Stimulated activated naive CD8-positive, alpha-beta T cell treated with anti-CD3 and anti-CD28 coated beads, Interleukin-15, Interleukin-2, amounts not matched to agents 100 ng/mL and 50 ng/mL, for 24 hours (primary cell): Measurements from ENCODE around the gene TBX1.
"Not testable (repeated sequence)": the region's sequence is repeated elsewhere in the genome, so short reads cannot be mapped to it uniquely, and the experiment has no call there.

Experiments used
- H3K27ac Mint-ChIP-seq: one replicate; pipeline ENCODE4 v1.8.0; 2021; ENCODE audit warnings: mild to moderate bottlenecking, mixed read lengths
- H3K27me3 Mint-ChIP-seq: one replicate; pipeline ENCODE4 v1.8.0; 2021; ENCODE audit warnings: mixed read lengths
- H3K36me3 Mint-ChIP-seq: one replicate; pipeline ENCODE4 v1.8.0; 2021; ENCODE audit warnings: low read depth, mixed read lengths
- H3K4me1 Mint-ChIP-seq: one replicate; pipeline ENCODE4 v1.8.0; 2021; ENCODE audit warnings: low read depth, mixed read lengths
- H3K4me3 Mint-ChIP-seq: one replicate; pipeline ENCODE4 v1.8.0; 2021; ENCODE audit warnings: mild to moderate bottlenecking, mixed read lengths
- H3K9me3 Mint-ChIP-seq: one replicate; pipeline ENCODE4 v1.8.0; 2021; ENCODE audit warnings: mixed read lengths

Gene TBX1

GRCh38 chr22:19770349-19771220 is 10.0 kb downstream of the TBX1 start:
- Mint-ChIP-seq H3K4me1 (peaks cover 3% of the 10 kb centered on the region), H3K9me3 (no peaks in the 10 kb centered on the region), H3K27ac (no peak overlapping the region), H3K27me3 (peaks cover 59% of the 10 kb centered on the region), H3K4me3 (no peak overlapping the region), H3K36me3 (no peaks in the 10 kb centered on the region)

DNA sequence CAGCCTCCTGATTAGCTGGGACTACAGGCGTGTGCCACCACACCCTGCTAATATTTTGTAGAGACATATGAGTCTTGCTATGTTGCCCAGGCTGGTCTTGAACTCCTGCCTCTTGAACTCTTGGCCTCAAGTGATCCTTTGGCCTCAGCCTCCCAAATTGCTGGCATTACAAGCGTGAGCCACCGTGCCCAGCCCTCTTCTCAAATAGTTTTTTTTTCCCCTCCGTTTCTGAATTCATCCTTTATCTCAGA is 11.8 kb downstream of the TBX1 start:
- Mint-ChIP-seq H3K9me3 (no peaks in the 10 kb centered on the region), H3K27ac (no peak overlapping the region), H3K27me3 (peaks cover 58% of the 10 kb centered on the region), H3K36me3 (no peaks in the 10 kb centered on the region), H3K4me1 (peaks cover 5% of the 10 kb centered on the region), H3K4me3 (no peak overlapping the region)

- Mint-ChIP-seq H3K27me3 (peaks cover 53% of the 10 kb centered on the region), H3K4me3 (no peak overlapping the region), H3K9me3 (no peaks in the 10 kb centered on the region), H3K4me1 (peaks cover 5% of the 10 kb centered on the region), H3K36me3 (no peaks in the 10 kb centered on the region), H3K27ac (no peak overlapping the region)
Measured at GRCh38 chr22:19772673-19773469, 12.3 kb downstream of the TBX1 start.

- Mint-ChIP-seq H3K27me3 (peaks cover 50% of the 10 kb centered on the region), H3K27ac (no peak overlapping the region)
Measured at GRCh38 chr22:19773470-19774040, 13.0 kb downstream of the TBX1 start.

DNA sequence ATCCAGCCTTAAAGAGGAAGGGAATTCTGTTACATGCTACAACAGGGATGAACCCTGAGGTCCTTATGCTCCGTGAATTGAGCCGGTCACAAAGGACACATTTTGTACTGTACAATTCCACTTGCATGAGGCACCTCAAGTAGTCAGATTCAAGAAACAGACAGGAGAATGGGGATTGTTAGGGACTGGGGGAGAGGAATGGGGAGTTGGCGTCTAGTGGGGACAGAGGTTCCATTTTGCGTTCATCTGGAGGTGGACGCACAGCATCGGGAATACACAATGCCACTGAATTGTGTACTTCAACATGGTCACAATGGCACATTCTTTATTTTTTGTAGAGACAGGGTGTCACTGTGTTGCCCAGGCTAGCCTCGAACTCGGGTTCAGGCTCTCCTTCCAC is 14.1 kb downstream of the TBX1 start:
- no peak overlapping the region for H3K27ac Mint-ChIP-seq
- peaks cover 51% of the 10 kb centered on the region for H3K27me3 Mint-ChIP-seq
- H3K36me3 Mint-ChIP-seq, result no peaks in the 10 kb centered on the region
- H3K9me3 Mint-ChIP-seq, result no peaks in the 10 kb centered on the region
- peaks cover 5% of the 10 kb centered on the region for H3K4me1 Mint-ChIP-seq
- H3K4me3 Mint-ChIP-seq, result no peak overlapping the region

More at GRCh38 chr22:19773470-19774040, 13.0 kb downstream of the TBX1 start:
- Mint-ChIP-seq H3K36me3 (no peaks in the 10 kb centered on the region), H3K4me1 (peaks cover 5% of the 10 kb centered on the region), H3K4me3 (no peak overlapping the region), H3K9me3 (no peaks in the 10 kb centered on the region)

DNA sequence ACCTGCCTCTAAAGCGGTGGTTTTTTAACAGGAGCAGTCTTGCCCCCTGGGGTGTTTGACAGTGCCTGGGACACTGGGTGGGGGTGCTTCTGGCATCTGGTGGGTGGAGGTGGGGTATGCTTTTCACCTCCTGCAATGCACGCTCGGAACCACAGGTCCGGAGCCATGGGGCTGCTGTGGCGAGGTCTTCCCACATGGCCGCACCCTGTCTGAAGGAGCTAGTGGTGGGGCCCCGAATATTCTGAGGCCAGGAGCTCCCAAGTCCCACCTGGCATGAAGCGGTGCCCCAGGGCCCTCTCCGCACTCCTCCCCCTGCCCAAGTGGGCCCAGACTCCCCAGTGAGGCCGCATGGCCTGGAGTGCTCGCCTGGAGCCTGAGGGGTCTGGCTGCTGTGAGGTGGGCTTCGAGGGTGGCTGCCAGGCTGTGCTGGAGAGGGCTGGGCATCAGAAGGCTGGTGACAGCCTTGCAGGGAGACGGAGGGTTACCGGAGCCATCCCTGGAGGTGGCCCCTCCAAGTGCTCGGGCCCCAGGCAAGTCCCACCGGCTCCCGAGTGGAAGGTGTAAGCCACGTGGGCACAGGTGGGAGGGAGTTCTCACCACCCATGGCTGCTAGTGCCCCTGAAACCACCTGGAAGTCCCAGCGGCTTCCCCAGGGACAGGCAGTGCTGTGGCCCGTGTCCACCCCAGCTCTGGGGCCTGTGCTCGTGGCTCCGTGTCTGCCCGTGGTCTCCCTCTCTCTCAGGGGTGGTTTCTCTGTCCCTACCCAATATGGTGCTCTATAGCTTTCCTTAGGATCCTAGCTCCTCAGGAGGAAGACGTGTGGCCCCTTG is 15.1 kb downstream of the TBX1 start:
- no peaks in the 10 kb centered on the region for H3K9me3 Mint-ChIP-seq
- H3K27ac Mint-ChIP-seq, result no peak overlapping the region
- H3K4me1 Mint-ChIP-seq, result peaks cover 13% of the 10 kb centered on the region
- H3K36me3 Mint-ChIP-seq, result no peaks in the 10 kb centered on the region
- peaks cover 55% of the 10 kb centered on the region for H3K27me3 Mint-ChIP-seq
- no peak overlapping the region for H3K4me3 Mint-ChIP-seq

GRCh38 chr22:19776433-19777031 is 16.0 kb downstream of the TBX1 start:
- Mint-ChIP-seq H3K9me3 (no peaks in the 10 kb centered on the region), H3K4me1 (peaks cover 13% of the 10 kb centered on the region), H3K36me3 (no peaks in the 10 kb centered on the region), H3K27ac (no peak overlapping the region), H3K4me3 (no peak overlapping the region), H3K27me3 (peaks cover 51% of the 10 kb centered on the region)

DNA sequence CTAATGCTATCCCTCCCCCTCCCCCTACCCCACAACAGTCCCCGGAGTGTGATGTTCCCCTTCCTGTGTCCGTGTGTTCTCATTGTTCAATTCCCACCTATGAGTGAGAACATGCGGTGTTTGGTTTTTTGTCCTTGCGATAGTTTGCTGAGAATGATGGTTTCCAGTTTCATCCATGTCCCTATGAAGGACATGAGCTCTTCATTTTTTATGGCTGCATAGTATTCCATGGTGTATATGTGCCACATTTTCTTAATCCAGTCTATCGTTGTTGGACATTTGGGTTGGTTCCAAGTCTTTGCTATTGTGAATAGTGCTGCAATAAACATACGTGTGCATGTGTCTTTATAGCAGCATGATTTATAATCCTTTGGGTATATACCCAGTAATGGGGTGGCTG is 16.6 kb downstream of the TBX1 start:
- not testable (repeated sequence) for H3K27ac Mint-ChIP-seq, H3K4me3 Mint-ChIP-seq, H3K9me3 Mint-ChIP-seq, H3K36me3 Mint-ChIP-seq
- peaks cover 13% of the 10 kb centered on the region for H3K4me1 Mint-ChIP-seq
- H3K27me3 Mint-ChIP-seq, result peaks cover 45% of the 10 kb centered on the region

DNA sequence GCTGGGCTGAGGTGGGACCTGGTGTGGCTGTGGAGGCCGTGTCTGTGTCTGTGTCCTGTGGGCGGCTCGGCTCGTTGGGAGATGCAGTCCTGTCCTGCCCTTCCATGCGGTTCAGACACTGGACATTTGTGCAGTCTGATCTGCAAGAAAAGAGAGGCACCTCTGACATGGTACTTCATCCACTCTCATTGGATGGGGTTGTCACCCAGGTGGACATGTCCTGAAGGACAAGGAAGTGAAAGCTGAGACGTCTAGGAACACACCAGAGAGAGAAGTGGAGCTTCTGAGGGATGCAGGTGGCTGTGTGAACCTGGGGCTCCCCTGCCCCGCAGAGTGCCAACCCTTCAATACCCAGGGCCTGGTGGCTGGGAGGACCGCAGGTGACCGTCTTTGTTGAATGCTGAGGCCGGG is 18.4 kb downstream of the TBX1 start:
- H3K4me1 Mint-ChIP-seq, result peaks cover 13% of the 10 kb centered on the region
- H3K36me3 Mint-ChIP-seq, result no peaks in the 10 kb centered on the region
- H3K27me3 Mint-ChIP-seq, result peaks cover 31% of the 10 kb centered on the region
- H3K9me3 Mint-ChIP-seq, result no peaks in the 10 kb centered on the region
- no peak overlapping the region for H3K27ac Mint-ChIP-seq
- H3K4me3 Mint-ChIP-seq, result no peak overlapping the region

- Mint-ChIP-seq H3K27ac (no peak overlapping the region), H3K36me3 (no peaks in the 10 kb centered on the region), H3K4me3 (no peak overlapping the region), H3K27me3 (peaks cover 23% of the 10 kb centered on the region), H3K9me3 (no peaks in the 10 kb centered on the region), H3K4me1 (peaks cover 13% of the 10 kb centered on the region)
Measured at GRCh38 chr22:19779685-19780268, 19.2 kb downstream of the TBX1 start.

- Mint-ChIP-seq H3K9me3 (no peaks in the 10 kb centered on the region), H3K4me1 (peaks cover 7% of the 10 kb centered on the region), H3K27me3 (peaks cover 23% of the 10 kb centered on the region), H3K27ac (no peak overlapping the region), H3K4me3 (no peak overlapping the region), H3K36me3 (no peaks in the 10 kb centered on the region)
Measured at GRCh38 chr22:19782533-19782932, 22.0 kb downstream of the TBX1 start.

GRCh38 chr22:19783586-19784383 is 23.2 kb downstream of the TBX1 start:
- H3K27ac Mint-ChIP-seq, result no peak overlapping the region
- H3K4me3 Mint-ChIP-seq, result no peak overlapping the region
- H3K27me3 Mint-ChIP-seq, result peaks cover 19% of the 10 kb centered on the region
- no peaks in the 10 kb centered on the region for H3K36me3 Mint-ChIP-seq
- H3K9me3 Mint-ChIP-seq, result no peaks in the 10 kb centered on the region
- H3K4me1 Mint-ChIP-seq, result peaks cover 7% of the 10 kb centered on the region

DNA sequence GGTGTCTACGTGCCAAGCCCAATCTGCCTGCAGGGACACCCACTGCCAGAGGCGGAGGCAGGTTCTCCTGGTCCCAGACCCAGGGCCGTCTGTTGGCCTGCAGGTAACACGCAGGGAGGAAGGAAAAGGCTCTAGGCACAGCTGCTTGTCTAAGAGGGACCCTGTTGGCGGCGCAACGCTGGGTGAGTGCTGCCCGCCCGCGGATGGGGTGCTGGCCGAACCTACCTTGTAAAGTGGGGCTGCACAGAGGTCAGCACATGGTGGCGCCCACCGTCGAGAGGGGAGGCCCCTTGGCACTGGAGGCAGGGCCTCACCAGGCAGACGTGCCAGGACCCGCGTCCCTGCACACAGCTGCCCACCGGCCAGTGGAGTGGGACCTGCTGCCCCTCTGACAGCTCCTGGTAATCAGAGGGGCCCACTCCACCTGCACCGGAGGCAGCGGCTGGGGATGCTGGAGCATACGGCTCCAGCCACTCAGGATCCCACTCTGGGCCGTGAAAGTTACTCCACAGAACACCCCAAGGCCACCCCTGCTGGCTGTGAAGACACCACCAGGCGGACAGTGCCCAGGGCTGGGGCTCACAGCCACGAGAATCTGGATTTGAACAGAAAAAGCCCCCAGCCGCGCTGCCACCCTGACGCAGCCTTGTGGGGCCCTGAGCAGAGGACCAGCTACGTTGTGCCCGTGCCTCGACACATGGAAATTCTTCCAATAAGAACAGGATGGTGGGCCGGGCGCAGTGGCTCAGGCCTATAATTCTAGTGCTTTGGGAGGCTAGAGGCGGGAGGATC is 24.0 kb downstream of the TBX1 start:
- peaks cover 7% of the 10 kb centered on the region for H3K4me1 Mint-ChIP-seq
- H3K9me3 Mint-ChIP-seq, result no peaks in the 10 kb centered on the region
- H3K4me3 Mint-ChIP-seq, result no peak overlapping the region
- no peaks in the 10 kb centered on the region for H3K36me3 Mint-ChIP-seq
- no peak overlapping the region for H3K27ac Mint-ChIP-seq
- H3K27me3 Mint-ChIP-seq, result peaks cover 11% of the 10 kb centered on the region
